Measurements from ENCODE around the gene ACAA2. TPM values are rescaled to one million over a fixed set of nuclear protein-coding genes. Genes with fewer than 3 reads are reported as not detected.

ACAA2 gene
- total RNA-seq, 1 donor from 2014 or later = 99.0 TPM

DNA sequence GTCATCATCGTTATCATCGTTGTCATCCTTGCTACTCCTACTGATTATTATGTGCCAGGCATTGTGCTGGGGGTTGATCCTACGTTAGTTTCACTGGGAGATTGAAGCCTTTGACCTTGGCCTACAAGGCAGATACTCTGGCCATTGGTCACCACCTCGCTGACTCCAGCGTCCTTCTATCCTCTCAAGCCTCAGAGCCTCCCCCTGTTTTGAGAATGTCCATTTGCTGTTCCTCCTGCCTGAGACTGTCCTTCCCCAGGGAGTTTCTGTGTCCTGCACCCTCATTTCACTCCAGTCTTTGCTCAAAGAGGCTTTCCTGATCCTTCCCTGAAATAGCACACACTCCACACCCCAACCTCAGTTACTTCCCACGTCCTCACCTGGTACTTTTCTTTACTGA lies 57.8 kb downstream of the ACAA2 start:
- Mint-ChIP-seq H3K4me1 (ENCODE audit: unreplicated experiment) (peaks cover 6% of the 10 kb centered on the region), H3K27ac (no peak overlapping the region)
- TF ChIP-seq, protein P1, sequence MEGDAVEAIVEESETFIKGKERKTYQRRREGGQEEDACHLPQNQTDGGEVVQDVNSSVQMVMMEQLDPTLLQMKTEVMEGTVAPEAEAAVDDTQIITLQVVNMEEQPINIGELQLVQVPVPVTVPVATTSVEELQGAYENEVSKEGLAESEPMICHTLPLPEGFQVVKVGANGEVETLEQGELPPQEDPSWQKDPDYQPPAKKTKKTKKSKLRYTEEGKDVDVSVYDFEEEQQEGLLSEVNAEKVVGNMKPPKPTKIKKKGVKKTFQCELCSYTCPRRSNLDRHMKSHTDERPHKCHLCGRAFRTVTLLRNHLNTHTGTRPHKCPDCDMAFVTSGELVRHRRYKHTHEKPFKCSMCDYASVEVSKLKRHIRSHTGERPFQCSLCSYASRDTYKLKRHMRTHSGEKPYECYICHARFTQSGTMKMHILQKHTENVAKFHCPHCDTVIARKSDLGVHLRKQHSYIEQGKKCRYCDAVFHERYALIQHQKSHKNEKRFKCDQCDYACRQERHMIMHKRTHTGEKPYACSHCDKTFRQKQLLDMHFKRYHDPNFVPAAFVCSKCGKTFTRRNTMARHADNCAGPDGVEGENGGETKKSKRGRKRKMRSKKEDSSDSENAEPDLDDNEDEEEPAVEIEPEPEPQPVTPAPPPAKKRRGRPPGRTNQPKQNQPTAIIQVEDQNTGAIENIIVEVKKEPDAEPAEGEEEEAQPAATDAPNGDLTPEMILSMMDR (conservative IDR thresholded peaks at IDR 0.05) = no peak

GRCh38 chr18:49754866-49755265 lies 58.5 kb downstream of the ACAA2 start:
- H3K4me3 Mint-ChIP-seq = no peak overlapping the region
- no peak for DNase-seq (ENCODE audit: extremely low spot score, unreplicated experiment)
- no peak overlapping the region for H3K27ac Mint-ChIP-seq
- H3K27me3 Mint-ChIP-seq = peaks cover 14% of the 10 kb centered on the region
- H3K9me3 Mint-ChIP-seq = peaks cover 4% of the 10 kb centered on the region
- peaks cover 6% of the 10 kb centered on the region for H3K4me1 Mint-ChIP-seq (ENCODE audit: unreplicated experiment)
- TF ChIP-seq, protein P1 (conservative IDR thresholded peaks at IDR 0.05) = no peak
- H3K36me3 Mint-ChIP-seq = no peaks in the 10 kb centered on the region

More for the DNA sequence above, 57.8 kb downstream of the ACAA2 start:
- Mint-ChIP-seq H3K9me3 (peaks cover 4% of the 10 kb centered on the region), H3K4me3 (no peak overlapping the region), H3K27me3 (peaks cover 14% of the 10 kb centered on the region), H3K36me3 (no peaks in the 10 kb centered on the region)
- DNase-seq (ENCODE audit: extremely low spot score, unreplicated experiment) = no peak

DNA sequence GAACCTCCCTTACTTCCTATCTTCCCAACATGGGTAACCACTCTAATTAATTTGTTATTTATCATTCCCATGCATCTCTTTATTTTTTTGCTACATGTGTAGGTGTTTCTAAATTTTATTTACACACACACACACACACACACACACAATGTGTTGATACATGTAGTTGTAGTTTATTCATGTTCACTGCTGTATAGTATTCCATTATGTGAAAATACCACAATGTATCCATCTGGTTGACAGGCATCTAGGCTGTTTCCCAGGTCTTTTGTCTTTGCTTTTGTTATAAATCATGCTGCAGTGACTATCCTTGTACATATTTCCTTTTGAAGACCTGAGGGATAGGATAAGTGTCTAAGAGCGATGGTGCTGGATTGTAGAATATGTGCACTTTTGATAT lies 59.7 kb downstream of the ACAA2 start:
- no peak overlapping the region for H3K4me3 Mint-ChIP-seq
- H3K9me3 Mint-ChIP-seq = peaks cover 4% of the 10 kb centered on the region
- H3K36me3 Mint-ChIP-seq = no peaks in the 10 kb centered on the region
- H3K27me3 Mint-ChIP-seq = peaks cover 14% of the 10 kb centered on the region
- no peak overlapping the region for H3K27ac Mint-ChIP-seq
- no peaks in the 10 kb centered on the region for H3K4me1 Mint-ChIP-seq (ENCODE audit: unreplicated experiment)
- DNase-seq (ENCODE audit: extremely low spot score, unreplicated experiment) = no peak
- TF ChIP-seq, protein P1 (conservative IDR thresholded peaks at IDR 0.05) = no peak

GRCh38 chr18:49752095-49752457 lies 61.3 kb downstream of the ACAA2 start:
- no peaks in the 10 kb centered on the region for H3K36me3 Mint-ChIP-seq
- TF ChIP-seq, protein P1 (conservative IDR thresholded peaks at IDR 0.05) = no peak
- no peak for DNase-seq (ENCODE audit: extremely low spot score, unreplicated experiment)
- peaks cover 14% of the 10 kb centered on the region for H3K27me3 Mint-ChIP-seq
- no peak overlapping the region for H3K4me3 Mint-ChIP-seq
- no peaks in the 10 kb centered on the region for H3K4me1 Mint-ChIP-seq (ENCODE audit: unreplicated experiment)
- no peaks in the 10 kb centered on the region for H3K9me3 Mint-ChIP-seq
- H3K27ac Mint-ChIP-seq = no peak overlapping the region

GRCh38 chr18:49751427-49752094 lies 61.8 kb downstream of the ACAA2 start:
- Mint-ChIP-seq H3K36me3 (no peaks in the 10 kb centered on the region), H3K27me3 (peaks cover 14% of the 10 kb centered on the region), H3K4me3 (no peak overlapping the region), H3K4me1 (ENCODE audit: unreplicated experiment) (no peaks in the 10 kb centered on the region), H3K27ac (no peak overlapping the region), H3K9me3 (no peaks in the 10 kb centered on the region)
- TF ChIP-seq, protein P1 (conservative IDR thresholded peaks at IDR 0.05) = no peak
- DNase-seq (ENCODE audit: extremely low spot score, unreplicated experiment) = no peak
